H9 (cell line): ENCODE data around the gene TM7SF3. TPM values are rescaled to one million over a fixed set of nuclear protein-coding genes. Genes with fewer than 3 reads are reported as not detected.

Source experiments
- DNase-seq: peaks from one replicate; pipeline ENCODE4 v3.0.0-alpha.2; 2017
- H2AFZ ChIP-seq: one replicate; pipeline ENCODE4 v1.6.1; 2013; ENCODE audit warnings: mild to moderate bottlenecking, low read length, control low read depth, moderate library complexity
- H2AK5ac ChIP-seq: 2 replicates; pipeline ENCODE4 v1.6.1; 2013; ENCODE audit warnings: low read length, control low read depth, mixed read lengths; ENCODE audit not compliant: insufficient read length
- H2BK120ac ChIP-seq: one replicate; pipeline ENCODE4 v1.6.1; 2013; ENCODE audit warnings: low read depth, mild to moderate bottlenecking, low read length, control low read depth, inconsistent platforms; ENCODE audit not compliant: poor library complexity, severe bottlenecking
- H2BK12ac ChIP-seq: 2 replicates; pipeline ENCODE4 v1.6.1; 2013; ENCODE audit warnings: low read length, control low read depth, mixed read lengths, low read depth; ENCODE audit not compliant: insufficient read length
- H2BK15ac ChIP-seq: 2 replicates; pipeline ENCODE4 v1.6.1; 2013; ENCODE audit warnings: low read depth, low read length, control low read depth
- H2BK20ac ChIP-seq: one replicate; pipeline ENCODE4 v1.6.1; 2013; ENCODE audit warnings: low read depth, mild to moderate bottlenecking, low read length, control low read depth, inconsistent platforms; ENCODE audit not compliant: poor library complexity, severe bottlenecking
- H2BK5ac ChIP-seq: 2 replicates; pipeline ENCODE4 v1.6.1; 2013; ENCODE audit warnings: low read length, control low read depth, mixed read lengths; ENCODE audit not compliant: insufficient read length
- H3K14ac ChIP-seq: 2 replicates; pipeline ENCODE4 v1.6.1; 2013; ENCODE audit warnings: low read length, control low read depth; ENCODE audit not compliant: insufficient read depth
- H3K18ac ChIP-seq: 2 replicates; pipeline ENCODE4 v1.6.1; 2013; ENCODE audit warnings: low read depth, mild to moderate bottlenecking, mixed read lengths, low read length, control low read depth; ENCODE audit not compliant: insufficient read length
- H3K23ac ChIP-seq: 2 replicates; pipeline ENCODE4 v1.6.1; 2013; ENCODE audit warnings: low read length, control low read depth, mixed read lengths, low read depth; ENCODE audit not compliant: insufficient read length
- H3K23me2 ChIP-seq: 2 replicates; pipeline ENCODE4 v1.6.1; 2013; ENCODE audit warnings: low read depth, mild to moderate bottlenecking, mixed read lengths, low read length, control low read depth; ENCODE audit not compliant: insufficient read length, poor library complexity, severe bottlenecking
- H3K27ac ChIP-seq: 2 replicates; pipeline ENCODE4 v1.5.1; 2013; ENCODE audit warnings: low read length, control low read depth, mixed read lengths, low read depth; ENCODE audit not compliant: insufficient read length
- H3K27me3 ChIP-seq: 2 replicates; pipeline ENCODE4 v1.6.1; 2013; ENCODE audit warnings: low read length, control low read depth, inconsistent platforms; ENCODE audit not compliant: insufficient read depth
- H3K4ac ChIP-seq: 2 replicates; pipeline ENCODE4 v1.6.1; 2013; ENCODE audit warnings: low read depth, mild to moderate bottlenecking, control low read depth, inconsistent platforms, low read length, moderate library complexity
- H3K4me1 ChIP-seq: 2 replicates; pipeline ENCODE4 v1.6.1; 2013; ENCODE audit warnings: low read length, control low read depth, inconsistent platforms; ENCODE audit not compliant: insufficient read depth
- H3K4me2 ChIP-seq: 2 replicates; pipeline ENCODE4 v1.6.1; 2013; ENCODE audit warnings: low read length, control low read depth, mixed read lengths; ENCODE audit not compliant: insufficient read length, insufficient read depth
- H3K56ac ChIP-seq: 2 replicates; pipeline ENCODE4 v1.6.1; 2013; ENCODE audit warnings: low read depth, mild to moderate bottlenecking, mixed read lengths, low read length, control low read depth; ENCODE audit not compliant: insufficient read length
- H3K79me1 ChIP-seq: 2 replicates; pipeline ENCODE4 v1.6.1; 2013; ENCODE audit warnings: low read depth, mild to moderate bottlenecking, moderate library complexity, low read length, control low read depth, inconsistent platforms; ENCODE audit not compliant: insufficient read depth, poor library complexity, severe bottlenecking
- H3K79me2 ChIP-seq: 2 replicates; pipeline ENCODE4 v1.6.1; 2013; ENCODE audit warnings: low read length, control low read depth, inconsistent platforms; ENCODE audit not compliant: insufficient read depth
- H3K9ac ChIP-seq: 2 replicates; pipeline ENCODE4 v1.6.1; 2013; ENCODE audit warnings: low read length, control low read depth, mixed read lengths; ENCODE audit not compliant: insufficient read length; ENCODE audit errors: extremely low read depth
- H3K9me3 ChIP-seq: one replicate; pipeline ENCODE4 v1.6.1; 2013; ENCODE audit warnings: low read depth, low read length, inconsistent platforms; ENCODE audit not compliant: control insufficient read depth
- H3T11ph ChIP-seq: one replicate; pipeline ENCODE4 v1.6.1; 2013; ENCODE audit warnings: mild to moderate bottlenecking, low read length, control low read depth, inconsistent platforms
- H4K20me1 ChIP-seq: one replicate; pipeline ENCODE4 v1.6.1; 2013; ENCODE audit not compliant: control insufficient read depth, insufficient read length, insufficient read depth
- H4K5ac ChIP-seq: 2 replicates; pipeline ENCODE4 v1.6.1; 2013; ENCODE audit warnings: low read depth, mild to moderate bottlenecking, mixed read lengths, low read length, control low read depth; ENCODE audit not compliant: insufficient read length
- H4K8ac ChIP-seq: replicated peaks from 2 replicates; pipeline ENCODE4 v1.6.1; 2013; ENCODE audit warnings: low read length, control low read depth, mixed read lengths, low read depth; ENCODE audit not compliant: insufficient read length
- H4K91ac ChIP-seq: 2 replicates; pipeline ENCODE4 v1.6.1; 2013; ENCODE audit warnings: low read depth, mild to moderate bottlenecking, moderate library complexity, mixed read lengths, low read length, control low read depth; ENCODE audit not compliant: insufficient read length
- H3K27ac Mint-ChIP-seq, 3 experiments: 2 replicates in 2 of 3; 3 replicates in 1 of 3; pipeline ENCODE4 v1.8.0; 2020 to 2021; ENCODE audit warnings: mixed read lengths in 3 of 3, mild to moderate bottlenecking in 1 of 3, moderate library complexity in 1 of 3
- H3K27me3 Mint-ChIP-seq: 2 replicates; pipeline ENCODE4 v1.8.0; 2021; ENCODE audit warnings: low read depth, mild to moderate bottlenecking, moderate library complexity, mixed read lengths
- H3K36me3 Mint-ChIP-seq, 3 experiments: 2 replicates in 2 of 3; 3 replicates in 1 of 3; pipeline ENCODE4 v1.8.0; 2020 to 2021; ENCODE audit warnings: low read depth in 3 of 3, mixed read lengths in 3 of 3; ENCODE audit not compliant: insufficient read depth in 1 of 3
- H3K4me1 Mint-ChIP-seq, 2 experiments: 2 replicates each; pipeline ENCODE4 v1.8.0; 2020; ENCODE audit warnings: mixed read lengths in 2 of 2
- H3K4me3 Mint-ChIP-seq, 2 experiments: 2 replicates in 1 of 2; 3 replicates in 1 of 2; pipeline ENCODE4 v1.8.0; 2020 to 2021; ENCODE audit warnings: mild to moderate bottlenecking in 2 of 2, mixed read lengths in 2 of 2, moderate library complexity in 1 of 2
- H3K9me3 Mint-ChIP-seq, 2 experiments: 2 replicates in 1 of 2; 3 replicates in 1 of 2; pipeline ENCODE4 v1.8.0; 2020; ENCODE audit warnings: mild to moderate bottlenecking in 2 of 2, mixed read lengths in 2 of 2, moderate library complexity in 1 of 2
- CTCF ChIP-seq: fragments of 200-600 bp; sonication (generic); conservative IDR thresholded peaks from 3 replicates; pipeline ENCODE4 v1.8.0; 2021; ENCODE audit warnings: antibody characterized with exemption, mild to moderate bottlenecking
- WGBS: extraction: QIAGEN DNeasy Blood & Tissue Kit; methylation state at CpG from one replicate; pipeline ENCODE4 v1.1.7; 2013; ENCODE audit warnings: missing lambda C conversion rate, low lambda C conversion rate, mixed read lengths; ENCODE audit not compliant: insufficient read length; ENCODE audit errors: extremely low coverage; 5-methylcytosine and 5-hydroxymethylcytosine counted together
- total RNA-seq: library from RNA; stranded (reverse); gene quantifications from 2 replicates; pipeline ENCODE4 v1.2.1, GENCODE V29; 2021

TM7SF3 gene
- total RNA-seq, 1 experiment from 2014 or later: 74.9 TPM

- H3K14ac ChIP-seq: no peak overlapping the region
- H3K9me3 Mint-ChIP-seq: no peaks in the 10 kb centered on the region
- no peak overlapping the region for H2AK5ac ChIP-seq
- H3K4me1 ChIP-seq: peaks cover 3% of the 10 kb centered on the region; the same call in 1 of the 2 replicates
- no peak overlapping the region for H4K91ac ChIP-seq
- no peak overlapping the region for H2BK20ac ChIP-seq
- no peaks in the 10 kb centered on the region for H3K9me3 ChIP-seq
- no peak overlapping the region for H2BK12ac ChIP-seq
- H3K4me1 Mint-ChIP-seq: peaks cover 19 to 20% of the 10 kb centered on the region in 2 experiments
- peak overlapping the region; percentile 95 to 98 for H3K4me3 Mint-ChIP-seq
- H3K36me3 Mint-ChIP-seq: peaks cover 6 to 19% (median 17%) of the 10 kb centered on the region in 3 experiments; a peak in 5 of 7 replicates
- no peak overlapping the region for H2AFZ ChIP-seq
- peak overlapping the region; percentile 86 for H3K4me2 ChIP-seq
- no peak overlapping the region for H3K23ac ChIP-seq
- H3T11ph ChIP-seq: no peak overlapping the region
- no peak overlapping the region for H3K18ac ChIP-seq
- no CpG with 5 or more reads among the region's 8 CpGs for WGBS
- no peak overlapping the region for H4K8ac ChIP-seq
- no peak overlapping the region for H3K4ac ChIP-seq
- no peak overlapping the region for H3K27ac ChIP-seq
- no peak overlapping the region for H4K5ac ChIP-seq
- H3K27me3 ChIP-seq: no peaks in the 10 kb centered on the region
- no peak overlapping the region for H3K56ac ChIP-seq
- H2BK15ac ChIP-seq: no peak overlapping the region
- TF ChIP-seq CTCF: no peak
- no peaks in the 10 kb centered on the region for H4K20me1 ChIP-seq
- peaks cover 11% of the 10 kb centered on the region for H3K79me1 ChIP-seq
- peaks cover 14% of the 10 kb centered on the region; the same call in 1 of the 2 replicates for H3K79me2 ChIP-seq
- H3K23me2 ChIP-seq: no peaks in the 10 kb centered on the region
- no peak for DNase-seq
- no peaks in the 10 kb centered on the region for H3K27me3 Mint-ChIP-seq
- H3K9ac ChIP-seq: peak overlapping the region; percentile 95
- no peak overlapping the region for H2BK5ac ChIP-seq
- H3K27ac Mint-ChIP-seq: peak overlapping the region in 2 of 3 experiments; percentile 63 to 100; a peak in 2 of 7 replicates
- H2BK120ac ChIP-seq: no peak overlapping the region
Measured at GRCh38 chr12:26936559-26937442, 77.4 kb downstream of the TM7SF3 start.
